Measurements from ENCODE around the gene LRP5.
A peak's percentile ranks its signal among the peaks of the same experiment; 100 is the strongest.
"Not testable (repeated sequence)": the region's sequence is repeated elsewhere in the genome, so short reads cannot be mapped to it uniquely, and the experiment has no call there.

Gene LRP5

DNA sequence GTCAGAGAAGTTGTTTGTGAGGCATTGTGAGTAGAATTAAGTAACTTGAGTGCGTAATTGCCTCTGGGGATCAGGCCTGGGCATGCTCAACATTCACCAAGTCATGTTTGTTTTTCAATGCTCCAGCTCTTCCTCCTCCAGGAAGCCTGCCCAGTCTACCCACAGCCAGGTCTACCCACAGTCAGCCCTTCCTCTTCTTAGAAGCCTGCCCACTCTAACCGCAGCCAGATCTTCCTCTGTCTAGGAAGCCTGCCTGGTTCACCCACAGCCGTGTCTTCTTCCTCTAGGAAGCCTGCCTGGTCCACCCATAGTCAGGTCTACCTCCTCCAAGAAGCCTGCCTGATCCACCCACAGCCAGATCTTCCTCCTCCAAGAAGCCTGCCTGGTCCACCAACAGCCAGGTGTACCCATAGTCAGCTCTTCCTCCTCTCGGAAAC lies 25.0 kb downstream of the LRP5 start:
- no peaks in the 10 kb centered on the region for H3K27me3 ChIP-seq (replicated peaks; ENCODE audit: control insufficient read depth, insufficient read depth, low read length, poor library complexity, severe bottlenecking)
- DNase-seq: no peak
- no peaks in the 10 kb centered on the region for H3K9me3 ChIP-seq (ENCODE audit: control insufficient read depth, low read length)
- H3K27ac ChIP-seq (ENCODE audit: insufficient read depth, low read length, poor library complexity, severe bottlenecking): no peak overlapping the region
- peaks cover 22% of the 10 kb centered on the region for H3K4me1 ChIP-seq (ENCODE audit: control insufficient read depth, insufficient read depth, low read length, poor library complexity, severe bottlenecking)
- H3K36me3 ChIP-seq (ENCODE audit: control insufficient read depth, insufficient read depth, low read length): no peaks in the 10 kb centered on the region
- H3K4me3 ChIP-seq (ENCODE audit: insufficient read depth, low read depth, low read length, poor library complexity, severe bottlenecking): no peak overlapping the region

DNA sequence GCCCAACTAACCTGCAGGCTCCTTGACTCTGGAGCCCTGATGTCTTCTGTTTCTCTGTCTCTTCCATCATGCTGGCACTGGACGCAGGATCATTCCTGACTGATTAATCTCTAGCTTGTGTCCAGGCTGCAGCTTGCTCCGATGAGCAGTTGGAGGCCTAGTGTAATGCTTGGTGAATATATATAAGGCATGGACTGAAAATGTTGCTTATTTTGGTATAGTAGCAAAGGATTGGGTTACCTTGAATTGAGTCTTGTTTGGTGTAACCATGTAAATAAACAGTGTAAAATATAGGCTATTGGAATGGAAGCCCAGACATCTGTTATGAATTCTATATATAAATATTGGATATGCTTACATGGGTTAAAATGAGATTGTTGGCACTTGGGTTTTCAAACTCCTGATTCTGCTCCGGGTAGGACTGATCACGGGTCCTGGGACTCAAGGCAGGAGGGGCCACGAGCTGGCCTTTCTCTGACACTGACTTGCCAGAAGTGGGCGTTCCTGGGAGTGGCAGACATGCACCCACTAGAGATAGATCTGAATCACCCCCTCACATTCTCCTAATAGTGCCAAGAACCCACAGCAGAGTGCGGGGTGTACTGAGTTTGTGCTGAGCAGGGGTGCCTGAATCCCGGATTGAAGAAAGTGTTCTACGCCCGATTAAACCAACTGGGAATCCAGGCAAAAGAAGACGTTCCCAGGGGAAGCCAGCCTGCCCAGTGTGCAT lies 25.8 kb downstream of the LRP5 start:
- no peak overlapping the region for H3K4me3 ChIP-seq (ENCODE audit: insufficient read depth, low read depth, low read length, poor library complexity, severe bottlenecking)
- H3K9me3 ChIP-seq (ENCODE audit: control insufficient read depth, low read length): no peaks in the 10 kb centered on the region
- no peaks in the 10 kb centered on the region for H3K36me3 ChIP-seq (ENCODE audit: control insufficient read depth, insufficient read depth, low read length)
- DNase-seq: no peak
- H3K27me3 ChIP-seq (replicated peaks; ENCODE audit: control insufficient read depth, insufficient read depth, low read length, poor library complexity, severe bottlenecking): no peaks in the 10 kb centered on the region
- no peak overlapping the region for H3K27ac ChIP-seq (ENCODE audit: insufficient read depth, low read length, poor library complexity, severe bottlenecking)
- peaks cover 22% of the 10 kb centered on the region for H3K4me1 ChIP-seq (ENCODE audit: control insufficient read depth, insufficient read depth, low read length, poor library complexity, severe bottlenecking)

GRCh38 chr11:68340003-68340767 lies 27.8 kb downstream of the LRP5 start:
- Histone ChIP-seq H3K4me3 (ENCODE audit: insufficient read depth, low read depth, low read length, poor library complexity, severe bottlenecking) (no peak overlapping the region), H3K27me3 (replicated peaks; ENCODE audit: control insufficient read depth, insufficient read depth, low read length, poor library complexity, severe bottlenecking) (no peaks in the 10 kb centered on the region), H3K4me1 (ENCODE audit: control insufficient read depth, insufficient read depth, low read length, poor library complexity, severe bottlenecking) (peaks cover 22% of the 10 kb centered on the region), H3K27ac (ENCODE audit: insufficient read depth, low read length, poor library complexity, severe bottlenecking) (no peak overlapping the region), H3K36me3 (ENCODE audit: control insufficient read depth, insufficient read depth, low read length) (no peaks in the 10 kb centered on the region), H3K9me3 (ENCODE audit: control insufficient read depth, low read length) (no peaks in the 10 kb centered on the region)
- peak in 1 of 3 donors; percentile 7 for DNase-seq

DNA sequence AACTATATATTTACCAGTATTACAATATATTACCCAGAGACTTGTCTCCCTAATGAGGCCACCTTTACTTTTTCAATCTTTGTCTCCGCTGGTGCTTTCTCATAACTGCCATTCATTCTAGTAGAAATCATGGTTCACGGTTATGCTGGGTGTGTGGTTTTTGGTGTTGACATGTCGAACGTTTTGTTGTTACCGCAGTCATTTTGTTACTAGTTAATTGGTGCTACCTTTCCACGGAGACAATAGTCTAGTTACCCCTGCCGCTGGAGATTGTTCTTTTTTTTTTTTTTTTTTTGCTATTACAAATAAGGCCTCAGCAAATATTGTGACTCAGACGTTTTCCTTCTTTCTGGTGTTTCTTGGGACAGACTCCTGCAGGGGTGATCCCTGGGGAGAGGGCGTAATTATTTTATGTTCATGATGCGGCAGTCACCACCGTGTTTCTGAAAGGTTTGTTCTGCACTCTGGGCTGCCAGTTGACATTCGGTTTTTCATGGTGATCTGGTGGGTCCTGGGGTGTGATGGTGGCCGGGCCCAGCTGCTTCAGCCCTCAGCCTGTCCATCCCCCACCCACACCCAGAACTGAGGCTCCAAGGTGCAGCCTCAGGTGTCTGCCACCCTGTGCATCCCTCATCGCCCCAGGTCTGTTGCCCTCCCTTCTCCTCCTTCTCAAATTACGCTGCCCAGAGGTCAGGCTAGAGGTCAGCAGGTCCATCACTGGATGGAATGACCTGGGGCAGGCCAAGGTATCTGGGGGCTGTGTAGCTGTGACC lies 28.6 kb downstream of the LRP5 start:
- Histone ChIP-seq H3K27me3 (replicated peaks; ENCODE audit: control insufficient read depth, insufficient read depth, low read length, poor library complexity, severe bottlenecking) (no peaks in the 10 kb centered on the region), H3K36me3 (ENCODE audit: control insufficient read depth, insufficient read depth, low read length) (no peaks in the 10 kb centered on the region), H3K9me3 (ENCODE audit: control insufficient read depth, low read length) (no peaks in the 10 kb centered on the region), H3K4me3 (ENCODE audit: insufficient read depth, low read depth, low read length, poor library complexity, severe bottlenecking) (no peak overlapping the region), H3K4me1 (ENCODE audit: control insufficient read depth, insufficient read depth, low read length, poor library complexity, severe bottlenecking) (peaks cover 22% of the 10 kb centered on the region), H3K27ac (ENCODE audit: insufficient read depth, low read length, poor library complexity, severe bottlenecking) (no peak overlapping the region)
- no peak for DNase-seq

DNA sequence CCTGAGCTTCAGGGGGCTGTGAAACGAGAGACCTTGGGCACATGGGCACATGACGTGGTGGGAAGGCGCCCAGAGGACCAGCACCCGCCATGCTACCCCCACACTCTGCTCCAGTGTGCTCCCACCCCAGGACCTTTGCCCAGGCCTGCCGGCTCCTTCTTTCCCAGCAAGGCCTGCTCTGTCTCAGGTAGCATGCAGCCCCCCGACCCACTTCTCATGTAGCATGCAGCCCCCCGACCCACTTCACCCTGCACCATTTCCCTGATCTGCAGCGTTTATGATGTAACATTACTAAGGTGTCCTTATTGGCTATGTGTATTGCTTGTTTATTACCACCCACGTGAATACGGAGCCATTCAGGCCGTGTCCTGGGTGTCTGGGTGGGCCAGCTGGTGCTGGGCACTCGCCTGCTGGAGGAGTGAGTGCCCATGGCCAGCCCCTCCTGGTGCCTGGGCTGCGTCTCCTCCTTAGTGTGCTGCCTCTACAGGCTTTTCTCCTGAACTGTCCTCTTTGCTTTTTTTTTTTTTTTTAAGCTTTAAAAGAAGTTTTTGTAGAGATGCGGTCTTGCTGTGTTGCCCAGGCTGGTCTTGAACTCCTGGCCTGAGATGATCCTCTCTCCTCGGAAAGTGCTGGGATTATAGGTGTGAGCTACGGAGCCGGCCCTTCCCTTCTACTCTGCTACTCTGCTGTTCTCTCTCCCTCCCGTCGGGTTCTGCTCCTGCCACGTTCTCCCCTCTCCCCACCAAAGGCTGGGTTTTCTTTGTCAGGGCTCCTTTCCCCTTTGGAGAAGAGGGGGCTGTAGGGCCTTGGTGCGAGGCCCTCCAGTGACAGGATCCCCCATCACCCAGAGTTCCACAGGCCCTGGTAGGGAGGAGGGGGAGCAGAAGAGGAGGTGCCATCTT lies 29.4 kb downstream of the LRP5 start:
- Histone ChIP-seq H3K9me3 (ENCODE audit: control insufficient read depth, low read length) (no peaks in the 10 kb centered on the region), H3K36me3 (ENCODE audit: control insufficient read depth, insufficient read depth, low read length) (no peaks in the 10 kb centered on the region), H3K4me3 (ENCODE audit: insufficient read depth, low read depth, low read length, poor library complexity, severe bottlenecking) (no peak overlapping the region), H3K27ac (ENCODE audit: insufficient read depth, low read length, poor library complexity, severe bottlenecking) (no peak overlapping the region), H3K4me1 (ENCODE audit: control insufficient read depth, insufficient read depth, low read length, poor library complexity, severe bottlenecking) (peaks cover 22% of the 10 kb centered on the region), H3K27me3 (replicated peaks; ENCODE audit: control insufficient read depth, insufficient read depth, low read length, poor library complexity, severe bottlenecking) (no peaks in the 10 kb centered on the region)
- no peak for DNase-seq

DNA sequence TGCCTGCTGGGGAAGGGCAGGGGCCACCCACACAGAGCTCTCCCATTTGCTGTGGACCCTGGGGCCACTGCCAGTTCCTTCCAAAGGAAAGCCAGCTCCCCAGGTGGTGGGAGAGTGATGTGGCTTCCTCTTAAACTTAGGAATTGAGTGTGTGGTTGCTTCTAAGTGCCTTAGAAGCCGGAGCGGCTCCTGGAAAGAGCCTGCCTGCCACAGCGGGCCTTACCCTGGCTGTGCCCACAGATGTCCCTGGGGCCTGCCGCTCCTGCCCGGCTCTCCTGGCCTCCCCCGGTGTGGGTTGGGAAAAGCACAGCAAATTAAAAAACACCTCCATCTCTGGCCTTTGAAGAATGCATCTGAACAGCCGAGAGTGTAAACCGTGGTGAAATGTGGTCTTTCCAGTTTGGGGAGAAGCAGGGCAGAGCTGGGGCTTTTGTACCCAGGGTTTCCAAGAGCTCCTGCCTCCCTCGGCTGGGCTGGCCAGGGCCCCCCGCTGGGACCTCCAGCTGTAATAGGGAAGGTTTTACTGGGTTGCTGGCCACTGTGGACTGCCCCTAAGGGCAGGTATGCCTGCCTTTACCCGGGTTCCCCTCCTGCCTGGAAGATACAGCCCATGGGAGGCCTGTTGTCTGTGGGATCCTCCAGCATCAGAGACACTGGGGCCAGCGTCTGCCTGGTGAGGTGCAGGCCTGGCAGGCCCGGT lies 30.2 kb downstream of the LRP5 start:
- Histone ChIP-seq H3K27ac (ENCODE audit: insufficient read depth, low read length, poor library complexity, severe bottlenecking) (no peak overlapping the region), H3K27me3 (replicated peaks; ENCODE audit: control insufficient read depth, insufficient read depth, low read length, poor library complexity, severe bottlenecking) (no peaks in the 10 kb centered on the region), H3K4me1 (ENCODE audit: control insufficient read depth, insufficient read depth, low read length, poor library complexity, severe bottlenecking) (peaks cover 14% of the 10 kb centered on the region), H3K4me3 (ENCODE audit: insufficient read depth, low read depth, low read length, poor library complexity, severe bottlenecking) (no peak overlapping the region), H3K36me3 (ENCODE audit: control insufficient read depth, insufficient read depth, low read length) (no peaks in the 10 kb centered on the region), H3K9me3 (ENCODE audit: control insufficient read depth, low read length) (no peaks in the 10 kb centered on the region)
- DNase-seq: no peak

DNA sequence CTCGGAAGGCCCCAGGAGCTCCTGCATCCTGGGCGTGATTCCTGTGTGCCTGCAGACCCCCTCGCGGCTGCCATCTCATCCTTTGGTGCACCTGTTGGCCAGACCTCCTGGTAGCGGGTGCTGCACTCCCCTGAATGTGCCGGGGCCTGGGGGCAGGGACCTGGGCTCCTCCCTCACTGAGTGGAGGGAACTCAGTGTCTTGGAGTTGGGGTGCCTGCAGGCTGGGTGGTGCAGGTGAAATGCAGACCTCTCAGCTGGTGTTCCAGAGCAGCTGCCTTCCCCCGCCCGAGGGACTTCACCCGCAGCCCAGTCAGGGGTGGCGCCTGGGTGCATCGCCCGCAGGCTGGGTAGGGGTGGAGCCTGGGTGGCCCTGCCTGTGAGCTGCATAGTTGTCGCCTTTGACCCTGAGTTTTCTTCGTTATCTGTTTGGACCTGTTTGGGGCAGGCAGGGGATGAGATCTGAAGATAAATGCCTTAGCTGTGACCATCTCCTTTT lies 31.4 kb downstream of the LRP5 start:
- no peaks in the 10 kb centered on the region for H3K36me3 ChIP-seq (ENCODE audit: control insufficient read depth, insufficient read depth, low read length)
- no peaks in the 10 kb centered on the region for H3K27me3 ChIP-seq (replicated peaks; ENCODE audit: control insufficient read depth, insufficient read depth, low read length, poor library complexity, severe bottlenecking)
- DNase-seq: no peak
- H3K4me3 ChIP-seq (ENCODE audit: insufficient read depth, low read depth, low read length, poor library complexity, severe bottlenecking): no peak overlapping the region
- H3K4me1 ChIP-seq (ENCODE audit: control insufficient read depth, insufficient read depth, low read length, poor library complexity, severe bottlenecking): peaks cover 9% of the 10 kb centered on the region
- no peak overlapping the region for H3K27ac ChIP-seq (ENCODE audit: insufficient read depth, low read length, poor library complexity, severe bottlenecking)
- no peaks in the 10 kb centered on the region for H3K9me3 ChIP-seq (ENCODE audit: control insufficient read depth, low read length)

DNA sequence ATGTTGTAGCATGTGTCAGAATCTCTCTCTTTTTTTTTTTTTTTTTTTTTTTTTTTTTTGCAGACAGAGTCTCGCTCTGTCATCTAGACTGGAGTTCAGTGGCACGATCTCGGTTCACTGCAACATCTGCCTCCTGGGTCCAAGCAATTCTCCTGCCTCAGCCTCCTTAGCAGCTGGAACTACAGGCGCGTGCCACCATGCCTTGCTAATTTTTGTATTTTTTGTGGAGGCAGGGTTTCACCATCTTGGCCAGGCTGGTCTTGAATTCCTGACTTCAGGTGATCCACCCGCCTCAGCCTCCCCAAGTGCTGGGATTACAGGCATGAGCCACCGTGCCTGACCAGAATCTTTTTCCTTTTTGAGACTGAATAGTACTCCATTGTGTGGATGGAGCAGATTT lies 32.4 kb downstream of the LRP5 start:
- not testable (repeated sequence) for H3K27ac ChIP-seq (ENCODE audit: insufficient read depth, low read length, poor library complexity, severe bottlenecking); H3K4me1 ChIP-seq (ENCODE audit: control insufficient read depth, insufficient read depth, low read length, poor library complexity, severe bottlenecking); DNase-seq; H3K9me3 ChIP-seq (ENCODE audit: control insufficient read depth, low read length); H3K4me3 ChIP-seq (ENCODE audit: insufficient read depth, low read depth, low read length, poor library complexity, severe bottlenecking); H3K27me3 ChIP-seq (replicated peaks; ENCODE audit: control insufficient read depth, insufficient read depth, low read length, poor library complexity, severe bottlenecking); H3K36me3 ChIP-seq (ENCODE audit: control insufficient read depth, insufficient read depth, low read length)

Data from effector memory CD4-positive, alpha-beta T cell (primary cell).